GM19238 (cell line): ENCODE results near the gene SP100.

Source experiments
- DNase-seq: peaks from one replicate; pipeline ENCODE4 v3.0.0; 2011; ENCODE audit warnings: low spot score; ENCODE audit not compliant: insufficient read length

The SP100 gene

DNA sequence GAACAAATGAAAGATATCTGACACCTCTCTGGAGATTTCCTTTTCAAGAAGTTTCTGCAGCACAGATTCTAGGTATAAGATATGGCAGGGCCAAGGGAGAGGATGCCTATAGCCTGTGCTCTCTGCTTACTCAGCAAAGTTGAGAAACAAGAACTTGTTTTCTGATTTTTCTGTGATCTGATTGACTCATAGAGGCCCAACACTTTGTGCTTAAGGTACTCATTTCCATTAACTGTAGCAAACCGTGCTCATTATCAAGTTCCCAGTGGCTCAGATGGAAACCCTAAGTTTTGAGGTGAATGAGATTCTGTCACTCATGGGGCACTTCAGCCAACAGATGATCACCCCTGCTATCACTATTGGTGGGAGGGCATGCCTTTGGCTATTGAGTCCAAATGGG lies 124.3 kb downstream of the SP100 start:
- no peak for DNase-seq

DNA sequence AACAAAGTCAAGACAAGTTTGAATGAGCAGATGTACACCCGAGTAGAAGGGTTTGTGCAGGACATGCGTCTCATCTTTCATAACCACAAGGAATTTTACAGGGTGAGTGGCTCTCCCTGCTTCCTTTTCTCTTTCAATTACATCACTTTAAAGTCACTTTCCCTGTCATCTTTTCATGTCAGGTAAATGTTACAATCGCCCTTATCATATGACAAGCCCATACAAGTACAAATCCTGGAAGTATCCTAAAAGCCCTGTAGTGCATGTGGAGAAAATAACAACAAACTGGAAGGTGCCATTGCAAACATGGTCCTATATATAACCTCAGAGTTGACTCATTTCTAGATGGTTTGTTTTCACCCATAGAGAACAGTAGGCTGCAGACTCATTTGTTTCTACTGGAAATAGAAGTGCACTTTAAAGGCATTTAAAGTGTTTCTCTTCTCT lies 126.0 kb downstream of the SP100 start:
- DNase-seq: no peak

DNA sequence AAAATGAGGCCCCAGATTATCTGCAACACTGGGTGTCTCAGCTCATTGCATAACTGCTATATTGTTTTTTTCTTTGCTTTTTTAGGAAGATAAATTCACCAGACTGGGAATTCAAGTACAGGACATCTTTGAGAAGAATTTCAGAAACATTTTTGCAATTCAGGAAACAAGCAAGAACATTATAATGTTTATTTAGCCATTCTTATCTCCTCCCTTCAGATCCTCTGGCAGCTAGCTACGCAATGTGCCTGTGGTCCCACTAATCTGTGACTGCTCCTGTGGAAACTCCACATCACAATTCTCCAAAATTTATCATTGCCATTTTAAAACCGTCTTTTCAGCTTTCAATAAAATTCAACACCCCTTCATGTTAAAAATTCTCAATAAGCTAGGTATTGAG lies 126.8 kb downstream of the SP100 start:
- no peak for DNase-seq

DNA sequence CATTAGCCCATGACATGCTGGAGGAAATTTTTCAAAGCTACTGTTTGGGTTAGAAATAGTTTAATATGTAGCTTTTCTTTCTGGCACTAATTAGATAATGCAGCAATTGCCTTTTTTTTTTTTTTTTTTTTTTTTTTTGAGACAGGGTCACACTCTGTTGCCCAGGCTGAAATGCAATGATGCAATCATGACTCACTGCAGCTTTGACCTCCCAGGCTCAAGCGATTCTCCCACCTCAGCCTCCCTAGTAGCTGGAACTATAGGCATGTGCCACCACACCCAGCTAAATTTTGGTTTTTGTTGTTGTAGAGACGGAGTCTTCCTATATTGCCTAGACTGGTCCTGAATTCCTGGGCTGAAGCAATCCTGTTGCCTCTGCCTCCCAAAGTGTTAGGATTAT lies 136.2 kb downstream of the SP100 start:
- no peak for DNase-seq

DNA sequence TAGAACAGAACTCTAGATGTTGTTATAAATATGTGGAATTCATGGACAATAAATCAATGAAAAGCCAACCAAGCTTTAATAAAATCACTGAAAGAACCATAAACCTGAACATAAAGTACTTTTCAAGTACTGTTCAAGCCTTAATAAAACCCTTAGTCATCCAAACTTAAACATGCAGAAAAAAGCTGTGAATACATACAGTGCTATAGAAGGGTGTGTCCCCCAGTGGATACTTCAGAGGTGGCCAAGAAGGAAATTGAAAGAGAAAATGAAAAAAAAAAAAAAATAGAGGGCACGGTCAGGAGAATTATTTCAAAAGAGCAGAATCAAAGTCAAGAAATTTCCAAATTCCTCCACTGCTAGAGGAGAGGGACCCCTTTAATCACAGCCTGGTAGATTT lies 141.1 kb downstream of the SP100 start:
- no peak for DNase-seq

DNA sequence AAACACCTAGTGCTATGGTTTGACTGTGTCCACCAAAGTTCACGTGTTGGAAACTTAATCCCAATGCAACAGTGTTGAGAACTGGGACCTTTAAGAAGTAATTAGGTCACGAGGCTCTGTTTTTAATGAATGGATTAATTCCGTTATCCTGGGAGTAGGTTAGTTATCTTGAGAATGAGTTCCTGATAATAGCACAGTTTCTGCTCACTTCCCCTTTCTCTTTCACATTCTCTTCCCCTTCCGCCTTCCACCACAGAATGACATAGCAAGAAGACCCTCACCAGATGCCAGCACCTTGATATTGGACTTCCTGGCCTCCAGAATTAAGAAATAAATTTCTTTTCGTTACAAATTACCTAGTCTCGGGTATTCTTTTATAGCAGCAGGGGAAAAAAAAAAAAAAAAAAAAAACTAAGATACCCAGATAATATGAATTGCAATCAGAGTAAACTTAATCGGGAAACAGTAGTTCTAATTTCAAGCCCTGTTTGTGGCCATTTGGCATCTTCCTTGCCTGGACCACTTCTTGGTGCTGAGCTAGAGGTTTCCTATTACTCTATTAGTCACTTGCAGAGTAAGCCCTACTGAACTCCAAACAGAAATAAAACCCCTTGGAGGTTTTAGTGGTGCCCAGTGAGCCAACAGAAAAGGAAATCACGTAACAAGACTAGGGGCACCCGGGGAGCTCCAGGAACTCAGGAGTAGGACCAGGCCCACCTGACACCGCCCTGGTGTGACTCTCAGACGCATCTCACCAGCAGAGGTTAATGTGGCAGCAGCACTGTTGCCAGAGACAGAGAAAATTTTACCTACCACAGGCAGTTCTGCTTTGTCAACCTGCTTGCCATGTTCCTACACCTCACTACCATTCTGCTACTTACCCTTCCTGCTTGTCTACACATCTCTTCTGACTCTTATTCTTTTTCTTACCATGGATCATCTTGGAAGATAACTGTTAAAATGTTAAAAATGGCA lies 149.1 kb downstream of the SP100 start:
- DNase-seq: no peak

DNA sequence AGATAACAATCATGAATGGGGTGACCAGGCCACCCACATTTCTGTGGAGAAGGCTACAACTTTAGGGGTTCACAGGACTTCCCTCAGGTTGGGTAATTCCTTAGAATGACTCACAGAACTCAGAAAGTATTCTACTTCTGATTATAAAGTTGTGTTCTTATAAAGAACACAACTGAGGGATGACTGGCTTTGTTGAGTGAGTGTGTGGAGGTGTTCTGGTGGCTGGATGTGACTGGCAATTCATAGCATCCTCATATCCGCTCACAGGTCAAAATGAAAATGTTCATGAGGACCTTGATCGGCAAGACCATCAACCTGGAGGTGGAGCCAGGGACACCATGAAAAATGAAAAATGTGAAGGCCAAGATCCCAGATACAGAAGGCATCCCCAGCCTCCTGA lies 153.3 kb downstream of the SP100 start:
- DNase-seq: no peak

DNA sequence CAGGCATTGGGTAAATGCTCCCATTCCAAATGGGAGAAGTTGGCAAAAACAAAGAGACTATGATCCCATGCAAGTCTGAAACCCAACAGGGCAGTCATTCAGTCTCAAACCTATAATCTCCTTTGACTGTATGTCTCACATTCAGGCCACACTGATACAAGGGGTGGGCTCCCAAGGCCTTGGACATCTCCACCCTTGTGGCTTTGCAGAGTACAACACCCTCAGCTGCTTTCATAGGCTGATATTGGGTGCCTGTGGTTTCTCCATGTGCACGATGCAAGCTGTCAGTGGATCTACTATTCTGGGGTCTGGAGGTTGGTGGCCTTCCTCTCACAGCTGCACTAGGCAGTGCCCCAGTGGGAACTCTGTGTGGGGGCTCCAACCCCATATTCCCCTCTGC lies 155.0 kb downstream of the SP100 start:
- no peak for DNase-seq

DNA sequence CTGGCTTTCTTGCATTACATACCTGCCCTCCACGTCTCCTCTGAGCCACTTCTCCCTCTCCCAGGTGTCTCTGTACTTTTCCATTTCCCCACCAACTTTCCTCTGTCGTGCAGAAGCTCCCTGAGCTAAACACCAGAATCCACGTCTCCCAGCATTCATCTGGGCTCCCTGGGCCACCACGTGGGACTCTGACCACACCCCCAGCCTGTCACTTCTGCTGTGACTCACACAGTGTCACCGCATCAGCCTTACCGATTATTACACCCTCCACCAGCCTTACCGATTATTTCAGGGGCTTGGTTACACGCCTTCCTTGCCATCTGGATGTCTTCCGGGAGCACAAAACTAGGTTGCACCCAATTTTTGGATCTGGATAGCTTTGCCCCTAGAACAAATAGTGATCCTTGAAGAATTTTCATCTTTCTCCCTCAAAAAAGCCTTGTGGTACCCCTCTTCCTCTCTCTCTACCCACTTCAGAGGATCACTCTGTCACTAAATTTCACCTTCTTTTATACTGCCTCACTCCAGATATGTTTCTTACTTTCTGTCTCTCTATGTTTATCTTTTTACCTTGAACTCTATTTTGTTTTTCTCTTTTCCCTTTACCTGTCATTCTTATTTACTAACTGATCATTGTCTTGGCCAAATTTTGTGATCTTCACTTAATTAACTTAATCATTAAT lies 159.8 kb downstream of the SP100 start:
- DNase-seq: no peak

DNA sequence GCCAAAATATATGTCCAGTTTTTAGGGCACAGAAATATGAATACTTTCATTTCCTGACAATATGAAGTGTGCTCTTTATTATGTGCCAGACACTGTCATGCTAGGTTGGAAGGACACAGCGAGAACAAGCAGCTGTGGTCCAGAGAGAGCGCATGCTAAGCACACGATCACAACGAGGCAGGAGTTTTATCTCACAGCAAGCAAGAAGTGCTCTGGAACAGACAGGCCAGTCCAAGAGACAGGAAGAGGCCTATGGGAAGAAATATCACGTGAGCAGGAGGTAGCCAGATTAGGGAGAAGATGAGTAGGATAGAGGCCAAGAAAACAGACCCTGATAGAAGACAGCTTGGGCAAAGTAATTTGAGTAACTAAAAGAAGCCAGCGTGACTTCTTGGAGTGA lies 161.1 kb downstream of the SP100 start:
- DNase-seq: no peak

DNA sequence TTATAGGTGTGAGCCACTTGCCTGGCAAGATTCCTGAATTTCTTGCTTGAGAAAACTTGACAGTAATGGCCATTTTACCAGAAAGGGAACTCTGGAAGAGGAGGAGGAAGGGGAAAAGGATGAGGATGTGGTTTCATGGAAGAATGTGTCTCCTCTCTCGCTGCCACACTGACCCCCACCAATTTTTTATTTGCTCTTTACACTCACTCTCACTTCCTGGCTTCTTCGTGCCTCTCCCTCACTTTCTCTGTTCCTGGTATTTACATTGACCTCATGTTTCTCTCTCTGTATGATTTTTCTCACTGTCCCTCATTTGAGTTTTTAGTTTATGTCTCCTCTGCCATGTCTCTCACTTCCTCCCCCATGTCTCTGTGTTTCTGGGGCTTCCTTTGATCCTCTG lies 162.1 kb downstream of the SP100 start:
- no peak for DNase-seq

DNA sequence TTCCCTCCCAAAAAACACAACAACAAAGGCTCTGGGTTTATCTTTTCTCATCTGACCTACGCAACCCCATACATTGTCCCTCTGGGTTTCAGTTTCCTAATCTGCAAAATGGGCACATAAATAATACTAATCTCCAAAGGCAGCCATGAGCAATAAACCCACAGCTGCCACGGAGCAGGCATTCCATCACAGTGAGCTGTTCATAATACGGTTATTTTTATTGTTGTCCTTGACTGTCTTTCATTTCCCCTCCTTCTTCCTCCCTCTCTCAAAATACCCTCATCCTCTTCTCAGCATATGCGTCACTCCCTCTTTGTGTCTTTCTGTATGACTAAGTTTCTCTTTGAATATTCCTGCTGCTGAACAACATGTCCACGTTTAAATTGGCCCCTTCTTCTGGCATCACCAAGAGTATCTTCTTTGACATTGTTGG lies 166.9 kb downstream of the SP100 start:
- no peak for DNase-seq

DNA sequence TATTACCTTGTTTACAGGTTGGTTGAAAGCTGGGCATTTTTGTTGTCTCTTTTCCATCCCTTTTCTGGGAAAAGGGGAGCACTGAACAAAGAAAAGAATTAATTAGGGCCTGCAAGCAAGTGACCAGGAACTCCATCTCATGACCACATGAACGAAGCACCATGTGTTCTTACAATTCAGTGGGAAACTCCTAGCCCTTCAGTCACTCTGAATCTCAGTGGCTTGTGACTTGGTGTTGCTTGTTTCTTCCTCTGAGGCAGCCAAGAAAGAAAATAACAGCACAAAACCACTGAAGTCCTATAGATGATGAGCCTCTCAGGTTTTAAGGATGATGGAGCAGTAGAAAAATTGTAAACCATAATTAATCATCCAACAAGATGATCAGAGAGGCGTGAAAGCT lies 167.6 kb downstream of the SP100 start:
- DNase-seq: no peak

DNA sequence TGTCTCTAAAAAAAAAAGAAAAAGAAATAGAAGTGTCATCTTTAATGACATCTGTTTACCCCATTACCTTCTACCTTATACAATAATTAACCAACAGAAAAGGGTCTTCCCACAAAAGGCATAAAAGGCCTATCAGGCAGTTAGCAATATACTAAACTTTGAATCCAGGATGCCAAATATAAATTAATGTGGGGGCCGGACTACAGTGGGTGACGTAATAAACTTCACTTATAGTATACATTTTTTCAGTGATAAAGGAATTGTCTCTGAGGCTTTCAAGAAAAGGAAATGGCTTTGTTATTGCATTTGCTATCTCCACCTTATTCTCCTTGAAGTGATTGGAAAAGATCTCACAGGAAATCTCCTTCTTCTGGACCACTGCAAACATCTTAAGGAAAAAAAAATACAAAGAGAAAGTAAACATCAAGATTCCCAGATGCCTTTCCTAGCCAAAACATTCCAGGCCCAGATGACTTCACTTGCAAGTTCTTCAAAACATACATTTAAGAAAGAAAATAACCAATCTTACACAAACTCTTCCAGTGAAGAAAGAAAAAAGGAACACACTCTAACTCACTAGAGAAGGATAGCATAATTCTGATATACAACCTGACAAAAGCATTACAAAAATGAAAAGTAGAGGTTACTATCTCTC lies 170.5 kb downstream of the SP100 start:
- DNase-seq: no peak

DNA sequence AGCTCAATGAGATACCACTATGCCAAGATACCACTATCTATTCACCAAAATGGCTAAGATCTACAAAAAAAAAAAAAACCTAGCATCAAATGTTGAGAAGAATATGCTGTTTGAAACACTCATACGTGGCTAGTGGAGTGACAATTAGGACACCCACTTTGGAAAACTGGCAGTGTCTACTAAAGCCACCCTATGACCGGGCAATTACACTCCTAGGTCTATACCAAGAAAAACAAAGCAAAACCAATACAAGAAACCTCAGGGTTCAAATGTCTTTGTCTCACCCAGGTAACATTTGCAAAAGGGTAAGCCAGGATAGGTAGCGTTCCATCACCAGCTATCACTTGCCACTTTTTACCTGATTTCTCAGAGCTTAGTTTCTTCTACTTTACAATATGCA lies 173.0 kb downstream of the SP100 start:
- DNase-seq: no peak

DNA sequence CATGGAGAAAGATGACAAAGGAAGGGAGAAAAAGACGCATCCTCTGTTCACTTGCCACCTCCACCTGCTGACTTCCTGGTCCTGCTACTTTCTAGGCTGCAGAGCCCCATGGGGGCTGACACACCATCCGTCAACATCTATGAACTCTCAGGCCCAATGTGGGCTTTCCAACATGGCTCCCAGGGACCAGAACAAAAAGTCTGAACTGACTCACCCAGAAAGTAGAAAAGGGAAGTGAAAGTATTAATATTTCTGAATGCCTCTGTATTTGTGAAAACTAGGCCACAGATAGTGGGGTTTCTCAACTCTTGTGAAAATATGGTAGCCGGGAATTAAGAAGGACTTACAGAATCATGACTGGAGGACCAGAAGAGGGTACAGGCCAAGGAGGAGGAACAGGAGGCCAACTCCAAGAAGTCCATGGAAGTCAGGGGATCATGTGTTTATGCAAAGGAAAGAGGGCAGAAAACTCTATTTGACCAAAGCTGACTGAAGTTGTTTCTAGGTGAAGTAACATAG lies 173.6 kb downstream of the SP100 start:
- DNase-seq: peak; percentile 60

DNA sequence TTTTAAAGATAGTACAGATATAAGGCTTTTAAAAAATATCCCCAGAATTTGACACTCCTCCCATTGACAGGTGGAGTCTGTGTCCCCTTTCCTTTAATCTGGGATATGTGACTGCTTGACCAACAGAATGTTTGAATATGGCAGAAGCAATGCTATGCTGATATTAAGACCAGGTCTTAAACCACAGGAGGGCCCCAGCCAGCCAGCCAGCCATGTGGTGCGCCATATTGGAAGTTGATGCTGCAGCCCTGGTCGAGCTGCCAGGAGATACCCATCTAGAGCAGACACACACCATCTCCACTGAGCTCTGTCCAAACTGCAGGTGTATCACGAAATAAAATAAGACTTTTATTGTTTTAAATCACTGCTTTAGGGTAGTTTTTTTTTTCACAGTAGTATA lies 174.3 kb downstream of the SP100 start:
- DNase-seq: no peak

DNA sequence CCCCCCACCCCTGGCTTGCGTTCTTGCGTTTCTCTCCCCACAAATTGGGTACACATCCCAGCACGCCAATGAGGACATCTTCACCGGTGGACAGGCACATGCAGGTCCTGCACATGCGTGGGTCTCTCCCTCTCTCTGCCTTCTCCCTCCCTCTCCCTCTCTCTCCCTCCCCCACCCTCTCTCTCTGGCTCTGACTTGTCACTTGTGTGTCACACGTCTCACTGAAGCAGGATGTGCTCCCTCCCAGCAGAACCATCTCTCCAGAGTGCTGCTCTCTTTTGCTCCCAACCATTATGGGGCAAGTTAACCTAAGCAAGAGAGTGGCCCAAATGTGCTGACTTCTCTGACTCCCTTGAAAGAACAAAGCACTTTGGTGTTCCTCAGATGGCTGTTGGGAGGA lies 175.8 kb downstream of the SP100 start:
- DNase-seq: no peak

DNA sequence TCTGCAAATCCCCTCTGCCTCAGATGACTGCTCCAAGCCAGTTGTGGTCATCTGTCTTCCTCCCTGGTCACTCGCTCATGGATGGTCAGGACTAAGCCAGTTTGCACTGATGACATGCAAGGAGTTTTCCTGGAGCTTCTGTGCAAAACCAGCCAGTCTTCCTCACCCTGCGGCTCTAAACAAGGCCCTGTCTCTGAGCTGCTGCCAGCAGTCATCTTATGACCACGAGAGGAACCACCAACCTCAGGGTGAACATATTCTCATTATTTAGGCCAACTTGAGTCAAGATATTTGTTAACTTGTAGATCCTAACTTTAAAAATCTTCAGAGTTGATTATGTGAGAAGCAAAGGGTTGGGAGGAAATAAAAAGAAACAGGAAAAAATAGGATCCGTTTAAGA lies 176.8 kb downstream of the SP100 start:
- DNase-seq: no peak
